Activated T-helper 1 cell treated with anti-CD3 and anti-CD28 coated beads, Interleukin-2, amount 50 U/mL, for 16 hours (primary cell): ENCODE measurements around the gene MCF2L2.

Source experiments
- DNase-seq, 2 donors: peaks; one replicate each; pipeline ENCODE4 v3.0.0-alpha.2; 2020; ENCODE audit warnings: low read depth in 1 of 2, low spot score in 1 of 2

Gene MCF2L2

DNA sequence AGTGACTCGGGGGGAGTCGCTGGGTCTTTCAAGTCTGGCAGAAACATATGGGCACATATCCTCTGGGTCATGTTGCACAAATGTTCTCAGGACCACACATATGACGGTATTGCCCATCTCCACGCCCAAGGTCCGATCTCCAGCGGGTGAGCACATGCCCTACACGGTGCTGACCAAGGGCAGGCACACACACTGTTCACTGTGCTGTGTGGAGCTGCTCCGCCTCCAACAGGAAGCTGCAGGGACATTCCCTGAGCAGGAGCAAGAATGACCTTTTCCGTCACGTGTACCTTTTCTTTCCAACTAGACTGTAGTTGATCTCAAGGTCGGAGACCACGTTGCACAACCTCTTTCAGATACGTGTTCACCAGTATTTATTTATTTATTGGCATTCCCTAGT is 217.1 kb downstream of the MCF2L2 start:
- DNase-seq: no peak

DNA sequence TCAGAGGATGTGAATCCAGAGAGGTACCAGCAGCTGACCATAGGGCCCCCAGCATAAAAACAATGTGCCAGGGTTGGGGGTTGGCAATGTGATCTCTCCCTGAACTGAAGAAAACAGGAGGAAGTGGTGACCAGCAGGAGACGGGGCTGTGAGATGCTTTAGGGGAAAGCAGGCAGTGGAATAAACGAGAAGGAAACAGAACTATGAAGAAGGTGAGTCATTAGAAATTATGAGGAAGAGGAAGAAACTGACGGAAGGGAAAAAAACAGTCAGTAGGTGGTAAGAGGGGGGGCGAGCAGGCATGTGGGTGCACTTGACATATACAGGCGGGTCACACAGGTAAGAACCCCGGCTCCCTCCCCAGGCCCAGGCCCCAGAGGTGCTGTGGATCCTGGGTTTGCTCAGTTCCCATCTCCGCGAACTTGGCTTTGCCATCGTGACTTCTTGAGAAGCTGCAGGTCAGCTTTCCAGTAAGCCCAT is 217.5 kb downstream of the MCF2L2 start:
- DNase-seq: no peak

DNA sequence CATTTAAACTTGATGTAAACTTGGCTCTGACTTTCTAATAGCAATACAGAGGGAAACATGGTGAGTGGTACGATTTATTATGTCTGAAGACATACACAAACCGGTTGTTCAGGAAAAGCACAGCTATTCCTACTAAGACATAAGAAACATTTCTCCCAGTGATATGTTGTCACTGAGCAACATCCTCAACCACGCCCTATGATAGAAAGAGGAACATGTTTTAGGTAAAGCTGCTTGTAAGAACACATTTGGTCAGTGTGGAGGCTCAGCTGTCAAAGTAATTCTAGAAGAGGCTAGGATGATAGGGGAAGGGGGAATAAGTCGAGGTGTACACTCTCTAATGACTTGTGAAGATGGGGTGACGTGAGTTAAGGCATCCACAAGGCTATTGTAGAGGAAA is 218.1 kb downstream of the MCF2L2 start:
- no peak for DNase-seq

DNA sequence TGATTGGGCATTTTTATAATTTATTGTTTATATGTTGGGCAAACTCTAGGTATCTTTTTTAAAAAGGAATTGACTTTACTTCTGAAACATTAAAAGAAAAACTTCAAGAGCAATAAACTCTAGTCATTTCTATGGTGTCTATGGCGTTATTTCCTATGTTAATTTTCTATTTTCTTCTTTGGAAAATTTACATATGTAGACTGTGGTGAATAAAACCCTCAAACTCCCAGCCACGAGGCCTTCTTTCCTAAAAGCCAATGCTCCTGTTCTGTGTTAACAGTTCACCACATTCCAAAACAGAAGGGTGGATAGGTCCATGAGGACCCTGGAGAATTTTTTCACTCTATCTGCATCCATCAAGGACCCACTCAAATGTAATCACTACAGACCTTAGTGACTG is 219.6 kb downstream of the MCF2L2 start:
- no peak for DNase-seq

DNA sequence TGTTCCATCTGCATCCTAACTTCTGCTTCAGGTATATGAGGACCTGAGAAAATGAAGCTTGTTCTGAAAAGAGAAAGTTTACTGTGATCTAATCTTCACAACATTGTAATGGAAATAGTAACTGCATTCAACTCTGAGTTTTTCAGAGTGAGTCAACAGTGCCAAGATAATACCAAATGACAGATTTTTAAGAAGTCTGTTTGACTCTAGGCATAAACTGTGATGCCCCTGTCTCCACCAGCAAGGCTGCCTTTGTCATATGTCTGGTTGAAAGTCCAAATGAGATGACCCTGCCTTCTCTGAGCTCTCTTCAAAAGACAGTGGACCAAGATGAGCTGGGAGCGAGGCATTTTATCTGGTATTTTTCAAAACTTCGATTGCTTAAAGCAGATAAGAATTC is 220.2 kb downstream of the MCF2L2 start:
- DNase-seq: no peak

DNA sequence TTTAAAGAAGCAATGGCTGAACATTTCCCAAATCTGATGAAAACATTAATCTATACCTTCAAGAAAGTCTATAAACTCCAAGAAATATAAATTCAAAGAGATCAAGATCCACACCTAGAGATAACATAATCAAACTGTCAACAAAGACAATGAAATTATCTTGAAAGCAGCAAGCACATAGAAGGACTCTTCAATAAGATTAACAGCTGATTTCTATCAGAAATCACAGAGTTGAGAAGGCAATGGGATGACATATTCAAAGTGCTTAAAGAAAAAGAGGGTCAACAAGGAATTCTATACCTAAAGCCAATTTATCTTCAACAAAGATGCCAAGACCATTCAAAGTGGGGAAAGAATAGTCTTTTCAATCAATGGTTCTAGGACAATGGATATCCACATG is 224.7 kb downstream of the MCF2L2 start:
- no peak for DNase-seq

DNA sequence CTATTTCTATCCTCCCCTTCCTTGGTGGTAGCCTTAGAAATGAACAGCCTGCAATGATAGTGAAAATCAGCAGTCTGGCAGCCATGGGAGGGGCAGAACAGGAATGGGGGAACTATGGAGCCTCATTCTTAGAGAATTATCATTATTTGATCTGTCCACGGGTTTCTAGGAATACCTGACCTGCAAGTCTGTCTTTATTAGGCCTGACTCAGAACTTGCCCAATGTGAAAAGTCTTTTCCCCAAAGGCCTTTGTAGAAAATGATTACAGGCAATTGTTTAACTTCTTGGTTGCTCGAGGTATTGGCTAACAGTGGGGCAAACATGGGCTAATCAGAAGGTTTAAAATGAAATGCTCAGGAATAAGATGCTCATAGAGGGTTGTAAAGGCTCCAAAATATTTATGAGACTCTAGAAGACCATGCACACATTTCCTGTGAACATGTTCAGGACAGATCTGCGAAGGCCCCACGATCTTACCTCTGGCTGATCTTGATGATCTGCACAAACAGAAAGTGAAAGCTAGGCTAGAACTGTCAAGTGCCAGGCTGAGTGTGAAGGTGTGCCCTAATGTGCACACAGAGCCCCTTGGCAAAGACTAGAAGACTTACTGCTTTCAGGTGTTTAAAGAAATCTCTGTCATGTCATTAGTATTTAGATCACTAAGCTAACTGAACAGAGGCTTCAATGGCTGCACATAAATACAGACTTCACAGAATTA is 226.3 kb downstream of the MCF2L2 start:
- DNase-seq: no peak

DNA sequence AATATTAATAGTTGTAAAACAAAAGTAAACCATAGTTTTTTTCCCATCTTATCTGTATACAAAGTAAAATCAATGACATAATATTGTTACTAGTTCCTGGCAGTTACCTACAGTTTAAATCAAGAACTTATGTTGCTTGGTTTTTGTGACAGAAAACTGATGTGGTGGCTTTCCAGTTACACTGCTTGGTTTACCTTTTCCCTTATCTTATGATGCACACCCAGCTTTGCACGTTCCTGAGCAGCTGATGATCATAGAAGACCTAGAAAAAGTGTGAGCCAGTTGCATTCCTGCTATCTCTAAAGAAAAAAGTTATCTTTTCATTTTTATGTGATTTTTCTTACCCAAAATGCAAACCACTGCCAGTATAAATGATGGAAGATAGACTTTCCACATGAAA is 229.5 kb downstream of the MCF2L2 start:
- DNase-seq: no peak

DNA sequence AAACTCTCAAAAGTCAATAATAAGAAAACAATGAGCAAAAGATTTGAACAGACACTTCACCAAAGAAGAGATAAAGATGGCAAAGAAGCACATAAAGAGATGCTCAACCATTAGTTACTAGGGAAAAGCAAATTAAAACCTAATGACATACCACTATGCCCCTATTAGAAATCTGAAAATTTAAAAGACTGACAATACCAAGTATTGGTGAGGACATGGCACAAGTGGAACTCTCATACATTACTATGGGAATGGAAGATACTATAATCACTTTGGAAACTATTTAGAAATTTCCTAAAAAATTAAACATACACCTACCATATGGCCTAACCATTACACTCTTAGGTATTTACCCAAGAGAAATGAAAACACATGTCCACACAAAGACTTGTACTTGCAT is 230.7 kb downstream of the MCF2L2 start:
- DNase-seq: no peak

DNA sequence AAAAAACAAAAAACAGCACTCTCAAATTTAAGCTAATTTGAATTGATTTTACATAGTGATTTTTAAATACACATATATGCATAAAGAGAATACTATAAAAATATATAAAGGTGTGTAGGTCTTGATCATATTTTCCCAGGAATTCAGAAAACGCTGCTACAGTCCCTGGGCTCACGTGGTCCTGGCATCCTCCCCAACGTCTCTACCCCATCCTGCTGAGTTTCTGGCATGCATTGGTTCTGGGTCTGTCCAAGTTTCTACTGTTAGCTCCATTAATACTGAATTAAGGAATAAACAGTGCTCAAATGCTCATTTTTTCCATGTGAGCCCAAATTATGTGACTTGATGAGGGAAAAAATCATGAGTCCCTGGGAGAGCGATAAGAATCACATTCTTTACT is 233.2 kb downstream of the MCF2L2 start:
- no peak for DNase-seq

DNA sequence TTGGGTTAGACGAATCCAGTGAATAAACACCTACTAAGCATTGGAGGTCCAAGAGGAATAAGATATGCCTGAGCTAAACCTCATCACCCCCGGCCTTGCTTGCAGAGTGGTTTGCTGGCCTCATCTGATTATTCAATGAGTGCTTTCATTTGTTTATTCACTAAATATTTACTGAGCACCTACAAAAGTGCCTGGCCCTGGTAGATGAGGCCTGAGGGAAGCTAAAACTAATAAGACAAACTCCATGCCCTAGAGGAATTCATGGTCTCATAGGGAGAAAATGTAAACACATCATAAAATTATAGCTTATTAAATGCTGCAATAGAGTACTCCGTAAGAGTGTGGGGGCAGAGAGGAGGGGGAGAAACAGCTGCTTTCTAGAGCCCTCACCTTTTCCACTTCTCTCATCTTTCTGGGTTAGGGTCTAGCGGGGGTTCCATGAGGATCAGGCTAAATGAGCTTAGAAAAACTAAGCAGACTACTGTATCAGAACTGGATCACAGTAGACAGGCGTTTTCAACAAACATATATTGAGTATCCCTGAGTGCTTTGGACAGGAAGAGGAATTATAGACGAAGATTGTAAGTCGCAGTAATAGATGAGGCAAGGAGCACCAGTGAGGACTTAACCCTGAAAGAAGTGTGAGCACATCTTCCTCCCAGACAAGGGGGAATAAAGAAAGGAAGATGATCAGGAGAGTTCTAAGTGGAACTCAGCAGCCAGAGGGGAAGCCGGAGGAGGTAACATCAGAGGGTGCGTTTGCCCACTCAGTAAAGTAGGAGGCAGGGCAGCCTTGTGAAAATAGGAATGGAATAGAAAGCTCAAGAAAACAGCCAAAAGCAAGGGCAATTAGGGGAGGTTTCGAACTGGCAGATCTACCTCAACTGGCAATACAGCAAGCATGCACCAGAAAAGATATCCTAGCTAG is 234.4 kb downstream of the MCF2L2 start:
- no peak for DNase-seq

DNA sequence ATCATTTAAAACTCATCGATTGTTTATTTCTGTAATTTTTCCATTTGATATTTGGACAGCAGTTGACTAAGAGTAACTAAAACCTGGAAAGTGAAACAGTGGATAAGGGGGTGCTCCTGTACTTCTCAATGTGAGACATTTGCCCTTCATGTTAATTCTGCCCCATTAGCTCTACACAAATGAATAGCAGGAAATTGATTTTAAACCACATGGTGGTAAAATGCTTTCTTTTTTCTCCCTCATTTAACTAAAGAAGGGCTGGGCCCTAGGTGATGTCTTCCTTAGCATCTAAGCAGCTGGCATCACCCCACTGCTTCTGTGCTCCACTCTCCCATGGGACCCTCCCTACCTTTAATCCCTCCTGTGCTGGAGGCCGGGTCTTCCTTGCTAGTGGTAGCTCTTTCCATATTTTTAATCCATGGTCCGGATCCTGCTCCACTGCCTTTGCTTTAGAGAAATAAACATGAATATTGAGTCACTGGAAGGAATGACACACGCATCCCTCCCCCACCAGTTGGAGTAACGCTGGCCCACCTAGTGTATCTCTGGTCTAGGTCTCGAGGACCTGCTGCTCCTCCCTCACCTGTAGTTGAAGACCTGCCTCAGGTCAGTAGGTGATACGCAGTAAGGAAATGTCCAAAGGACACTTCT is 235.6 kb downstream of the MCF2L2 start:
- DNase-seq: no peak

DNA sequence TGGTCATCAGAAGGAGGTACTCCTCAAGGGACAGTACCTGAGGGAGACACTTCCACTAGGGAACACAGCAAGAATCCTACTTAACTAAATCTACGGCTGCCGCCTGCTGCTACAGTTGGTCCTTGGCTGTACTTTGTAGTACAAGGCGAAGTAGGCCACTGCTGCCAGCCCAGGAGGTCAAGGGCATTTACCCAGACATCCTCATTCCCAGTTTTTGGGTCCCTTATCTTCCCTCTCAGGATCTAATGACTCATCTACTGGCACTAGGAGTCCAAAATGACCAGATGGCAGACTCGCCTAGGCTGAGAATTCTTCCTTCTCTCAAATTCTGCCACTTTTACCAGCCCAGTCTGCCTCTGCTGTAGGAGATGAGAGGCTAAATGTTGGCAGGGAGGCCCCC is 238.8 kb downstream of the MCF2L2 start:
- no peak for DNase-seq

DNA sequence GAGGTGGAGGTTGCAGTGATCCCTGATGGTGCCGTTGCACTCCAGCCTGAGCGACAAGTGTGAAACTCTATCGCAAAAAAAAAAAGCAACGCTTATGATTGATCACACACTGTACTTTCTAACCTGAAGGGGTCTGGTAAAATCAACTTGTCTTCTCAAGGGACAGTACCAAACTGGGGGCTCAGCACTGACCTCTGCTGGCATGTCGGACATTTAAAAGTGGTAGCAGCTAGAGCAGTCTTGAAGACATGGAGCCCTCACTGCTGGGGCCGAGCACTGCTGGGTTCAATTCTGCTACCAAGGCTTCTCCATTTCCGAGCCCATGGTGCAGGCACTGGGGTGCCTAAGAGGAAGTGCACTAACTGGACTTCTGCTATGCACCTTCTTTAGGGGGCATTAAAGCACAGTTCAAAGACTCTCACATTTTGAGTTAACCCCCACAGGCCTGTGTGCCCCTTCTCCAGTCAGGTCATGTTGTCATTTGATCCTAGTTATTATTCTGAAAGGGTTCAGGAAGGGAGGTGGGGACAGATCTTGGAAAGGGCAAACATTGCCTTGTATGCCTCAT is 239.4 kb downstream of the MCF2L2 start:
- DNase-seq: no peak

DNA sequence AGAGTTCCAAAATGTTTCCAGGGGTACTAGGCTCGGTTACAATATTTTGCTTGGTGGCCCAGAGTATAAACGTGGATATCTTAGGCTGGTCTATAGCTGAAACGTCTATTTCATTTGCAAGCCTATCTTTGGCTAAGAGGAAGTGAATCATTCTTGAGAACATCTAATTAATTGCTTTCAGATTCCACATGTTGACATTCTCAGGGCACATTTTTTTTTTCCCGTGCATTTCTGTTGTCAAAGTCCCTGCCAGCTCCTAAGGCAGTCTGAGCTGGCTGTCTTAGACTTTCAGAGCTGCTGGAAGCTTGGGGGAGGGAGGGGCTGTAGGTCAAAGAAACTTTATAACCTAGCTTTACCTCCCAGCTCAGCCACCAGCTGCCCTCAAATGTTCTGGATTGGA is 242.7 kb downstream of the MCF2L2 start:
- no peak for DNase-seq

DNA sequence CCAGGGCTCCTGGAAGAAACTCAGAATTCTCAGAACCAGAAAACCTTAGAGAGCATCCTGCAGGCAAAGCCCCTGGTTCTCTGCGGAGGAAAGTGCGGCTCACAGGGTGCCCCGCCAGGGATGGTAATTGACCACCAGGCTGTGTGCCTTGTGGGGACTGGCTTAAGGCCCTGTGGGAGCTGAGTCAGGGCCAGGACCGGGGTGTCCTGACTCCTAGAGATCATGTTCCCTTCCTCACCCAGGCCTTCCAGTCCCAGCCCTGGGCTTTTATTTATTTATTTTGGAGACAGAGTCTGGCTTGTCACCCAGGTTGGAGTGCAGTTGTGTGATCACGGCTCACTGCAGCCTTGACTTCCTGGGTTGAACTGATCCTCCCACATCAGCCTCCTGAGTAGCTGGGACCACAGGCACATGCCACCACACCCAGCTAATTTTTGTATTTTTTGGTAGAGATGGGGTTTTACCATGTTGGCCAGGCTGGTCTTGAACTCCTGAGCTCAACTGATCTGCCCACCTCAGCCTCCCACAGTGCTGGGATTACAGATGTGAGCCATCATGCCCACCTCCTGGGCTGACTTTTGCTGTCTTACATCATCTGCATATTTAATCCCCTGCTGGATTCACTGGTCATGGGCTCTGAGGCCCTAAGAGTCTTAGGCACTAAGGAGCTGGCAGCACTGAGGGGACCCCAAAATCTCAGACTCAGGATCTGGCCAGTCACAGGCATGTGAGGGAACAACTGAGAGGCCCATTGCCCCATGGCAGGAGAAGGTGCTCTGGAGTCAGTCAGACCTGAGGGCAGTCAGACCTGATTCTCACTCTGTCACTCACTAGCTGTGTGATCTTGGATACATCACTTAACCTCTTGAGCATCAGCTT is 245.4 kb downstream of the MCF2L2 start:
- DNase-seq: no peak

DNA sequence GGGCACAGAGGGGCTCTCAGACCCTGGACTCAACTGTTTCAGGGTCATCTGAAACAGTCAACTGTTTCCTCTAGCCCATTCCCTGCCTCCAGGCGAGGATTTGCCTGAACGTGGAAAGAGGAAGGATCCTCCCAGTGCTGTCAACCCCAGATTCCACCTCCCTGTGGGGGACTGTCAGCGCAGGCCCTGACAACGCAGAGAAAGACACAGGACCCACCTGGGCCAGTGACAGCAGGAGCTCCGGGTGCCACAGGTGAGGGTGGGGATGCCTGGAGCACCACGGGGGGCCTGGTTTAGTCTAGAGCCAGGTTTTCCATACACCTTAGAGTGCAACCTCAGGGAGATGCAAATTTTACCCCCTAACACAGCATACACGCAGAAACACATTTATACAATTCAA is 246.3 kb downstream of the MCF2L2 start:
- no peak for DNase-seq

DNA sequence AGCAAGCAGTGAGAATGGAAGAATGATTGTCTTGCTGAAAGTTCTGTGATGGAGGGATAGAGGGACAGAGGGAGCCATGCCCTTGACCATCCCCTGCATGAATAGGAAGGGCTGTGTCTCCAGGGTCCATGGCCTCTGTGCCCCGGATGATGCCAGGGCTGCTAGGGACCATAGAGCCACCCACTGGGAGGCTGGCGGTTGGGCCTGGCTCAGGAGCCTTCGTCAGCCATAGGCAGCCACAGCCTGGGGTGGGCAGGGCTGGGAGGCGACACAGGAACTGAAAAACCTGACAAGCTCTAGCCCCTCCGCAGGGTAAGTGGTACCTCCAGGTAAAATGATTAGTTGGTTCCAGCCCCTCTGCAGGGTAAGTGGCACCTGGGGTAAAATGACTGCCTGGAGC is 246.8 kb downstream of the MCF2L2 start:
- no peak for DNase-seq

DNA sequence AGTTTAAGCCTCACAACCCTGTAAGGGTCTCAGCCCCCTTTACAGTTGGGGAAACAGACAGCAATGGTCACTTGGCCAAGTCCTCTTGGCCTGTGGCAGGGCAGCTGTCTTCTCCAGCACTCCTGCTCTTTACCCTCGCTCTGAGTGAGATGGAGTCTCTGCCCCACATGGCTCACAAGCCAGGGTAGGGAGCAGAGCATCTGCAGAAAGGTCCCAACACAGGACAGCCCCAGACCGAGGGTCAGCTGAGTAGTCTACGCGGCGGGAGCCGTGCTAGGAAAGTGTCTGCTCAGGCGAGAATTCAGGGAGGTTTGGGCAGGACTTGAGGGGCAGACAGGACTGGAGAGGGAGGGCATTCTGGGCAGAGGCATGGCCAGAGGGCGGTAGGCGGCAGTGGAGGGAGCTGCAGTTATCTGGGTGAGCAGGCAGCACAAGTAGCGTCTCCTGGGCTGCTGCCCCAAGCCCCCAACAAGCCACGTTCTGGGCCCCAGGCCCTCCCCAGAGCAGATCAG is 247.6 kb downstream of the MCF2L2 start:
- no peak for DNase-seq

DNA sequence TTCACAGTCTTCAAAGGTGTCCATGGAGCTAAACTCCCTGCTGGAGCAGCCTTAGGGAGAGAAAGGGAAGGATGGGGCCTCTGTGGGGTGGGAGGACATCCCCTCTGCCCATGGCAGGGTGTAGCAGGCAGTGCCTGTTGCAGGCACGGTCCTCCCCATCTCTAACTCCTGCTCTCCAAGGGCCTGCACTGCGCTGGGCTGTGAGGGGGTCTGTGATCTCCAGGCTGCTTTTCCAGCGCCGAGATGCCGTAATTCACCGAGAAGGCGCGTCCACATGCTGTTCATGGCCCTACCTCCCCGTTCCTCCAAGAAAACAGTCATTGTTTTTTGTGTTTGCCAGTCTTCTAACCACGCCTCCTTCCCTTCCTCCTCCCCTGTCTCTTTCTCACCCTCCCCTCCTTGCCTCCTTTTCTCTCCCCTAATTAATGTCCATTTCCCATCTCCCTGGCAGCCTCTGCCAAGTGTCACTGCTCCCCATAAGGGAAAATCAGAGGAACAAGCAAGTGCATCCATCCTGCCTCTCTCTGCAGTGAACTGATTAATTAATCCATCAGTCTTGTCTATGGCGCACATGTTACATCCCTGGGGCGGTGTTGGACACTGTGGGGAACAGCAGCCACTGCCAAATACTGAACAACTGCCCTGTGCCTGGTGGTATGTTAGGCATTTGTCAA is 248.2 kb downstream of the MCF2L2 start:
- DNase-seq: no peak
